Hindlimb muscle (tissue), 1 donor: ENCODE measurements around the gene ABCD3. TPM values are rescaled to one million over a fixed set of nuclear protein-coding genes. Genes with fewer than 3 reads are reported as not detected.

Experiments
- DNase-seq: peaks from one replicate; pipeline ENCODE4 v3.0.0-alpha.2; 2013
- polyA plus RNA-seq: library from polyadenylated mRNA; unstranded; fragments of 120-200 nt; gene quantifications from one replicate; pipeline ENCODE4 v1.2.1, GENCODE V29; 2013; ENCODE audit not compliant: insufficient read length

The ABCD3 gene
- polyA plus RNA-seq, 1 donor, result 21.8 TPM

- no peak for DNase-seq
Observed at GRCh38 chr1:94528299-94528698, 110.1 kb downstream of the ABCD3 start.

DNA sequence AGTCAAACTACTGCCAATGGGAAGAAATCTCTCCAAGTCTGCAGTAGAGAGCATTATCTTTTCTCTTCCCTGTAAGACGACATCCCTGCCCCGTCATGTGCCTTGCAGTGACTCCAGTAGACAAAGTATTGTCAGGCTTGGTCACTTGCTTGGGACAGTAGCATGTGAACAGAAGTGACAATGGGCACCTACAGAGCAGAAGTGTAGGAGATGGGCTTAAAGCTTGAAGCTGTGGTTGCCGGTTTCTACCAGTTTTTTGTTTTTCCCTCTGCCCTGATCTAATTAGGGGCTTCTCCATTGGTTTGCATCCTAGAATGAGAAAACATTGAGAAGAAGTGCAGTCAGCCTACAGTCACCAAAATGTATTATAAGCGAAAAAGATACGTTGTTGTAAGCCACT, 110.6 kb downstream of the ABCD3 start:
- no peak for DNase-seq

DNA sequence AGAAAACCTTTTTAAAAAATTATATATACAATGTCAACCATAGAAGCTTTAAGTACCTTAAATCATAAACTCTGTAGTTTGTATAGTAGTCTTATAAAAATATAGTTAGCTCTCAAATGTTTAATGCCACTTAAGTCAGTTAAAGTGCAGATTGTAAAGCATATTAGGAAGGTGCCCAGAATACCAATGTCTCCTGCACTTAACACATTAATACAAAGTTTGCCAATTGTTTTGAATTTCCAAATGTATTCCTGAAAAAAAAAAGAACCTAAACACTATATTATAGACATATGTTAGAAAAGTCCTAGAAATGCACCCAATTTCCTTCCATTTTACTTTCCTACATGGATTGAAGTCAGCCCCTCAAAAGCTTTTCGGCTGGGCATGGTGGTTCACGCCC, 111.2 kb downstream of the ABCD3 start:
- no peak for DNase-seq

DNA sequence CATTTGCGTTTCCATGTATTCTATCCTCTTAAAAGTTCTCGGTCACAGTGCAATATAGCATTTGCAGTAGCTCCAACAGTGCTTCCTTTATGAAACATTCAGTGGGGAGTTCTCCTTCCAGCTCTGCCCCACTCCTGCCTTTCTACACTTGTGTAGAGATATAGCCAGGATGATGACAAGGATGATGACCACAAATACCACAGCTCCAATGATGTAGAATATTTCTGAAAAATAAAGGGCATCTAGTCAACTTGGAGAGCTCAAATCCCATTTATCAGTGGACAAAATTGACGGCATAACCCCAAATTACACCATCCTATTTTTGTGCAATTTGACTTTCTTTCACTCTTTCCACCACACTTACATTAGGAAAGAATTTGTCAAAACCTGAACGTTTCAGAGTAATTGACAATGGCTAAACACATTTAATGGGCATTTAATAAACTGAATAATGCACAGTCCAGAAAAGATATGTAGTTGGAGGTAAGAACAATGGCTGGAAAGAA, 112.2 kb downstream of the ABCD3 start:
- DNase-seq, result no peak

DNA sequence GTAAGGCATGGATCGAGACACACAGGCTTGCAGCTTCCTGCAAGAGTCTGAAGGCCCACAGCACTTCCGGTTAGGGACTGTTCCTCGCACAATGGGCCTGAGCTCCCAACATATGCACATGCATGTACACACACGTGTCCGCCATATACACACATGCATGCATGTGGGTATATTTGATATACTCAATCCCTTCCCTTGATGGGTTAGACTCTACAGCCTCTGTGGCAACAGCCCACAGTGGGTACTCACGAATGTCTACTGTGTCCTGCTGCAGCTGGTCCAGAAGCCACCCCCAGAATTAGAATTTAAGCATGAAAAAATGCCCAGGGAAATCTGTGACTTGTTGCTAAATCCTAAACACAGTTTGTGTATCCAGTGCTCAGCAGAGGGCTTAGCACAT, 113.5 kb downstream of the ABCD3 start:
- no peak for DNase-seq

- no peak for DNase-seq
Observed at GRCh38 chr1:94532077-94532476, 113.9 kb downstream of the ABCD3 start.

- DNase-seq, result no peak
Observed at GRCh38 chr1:94535095-94535494, 116.9 kb downstream of the ABCD3 start.

GRCh38 chr1:94535879-94536278, 117.7 kb downstream of the ABCD3 start:
- no peak for DNase-seq

DNA sequence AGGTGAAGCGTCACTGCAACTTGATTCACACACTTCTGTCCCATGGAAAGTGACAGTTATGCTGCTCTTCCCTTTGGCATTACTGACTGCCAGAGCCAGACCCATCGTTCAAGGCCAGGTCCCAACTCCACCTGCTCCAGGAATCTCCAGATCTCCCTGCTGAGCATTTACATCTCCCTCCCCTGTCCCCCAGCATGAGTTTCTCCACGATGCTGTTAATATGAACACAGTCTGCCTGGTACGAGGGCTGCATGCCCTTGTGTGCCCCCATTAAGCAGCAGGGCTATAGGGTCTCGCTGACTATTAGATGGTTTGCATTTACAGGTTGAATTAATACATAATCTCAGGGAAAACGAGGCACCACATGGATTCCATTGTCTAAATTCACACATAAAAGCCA, 119.1 kb downstream of the ABCD3 start:
- DNase-seq, result no peak

DNA sequence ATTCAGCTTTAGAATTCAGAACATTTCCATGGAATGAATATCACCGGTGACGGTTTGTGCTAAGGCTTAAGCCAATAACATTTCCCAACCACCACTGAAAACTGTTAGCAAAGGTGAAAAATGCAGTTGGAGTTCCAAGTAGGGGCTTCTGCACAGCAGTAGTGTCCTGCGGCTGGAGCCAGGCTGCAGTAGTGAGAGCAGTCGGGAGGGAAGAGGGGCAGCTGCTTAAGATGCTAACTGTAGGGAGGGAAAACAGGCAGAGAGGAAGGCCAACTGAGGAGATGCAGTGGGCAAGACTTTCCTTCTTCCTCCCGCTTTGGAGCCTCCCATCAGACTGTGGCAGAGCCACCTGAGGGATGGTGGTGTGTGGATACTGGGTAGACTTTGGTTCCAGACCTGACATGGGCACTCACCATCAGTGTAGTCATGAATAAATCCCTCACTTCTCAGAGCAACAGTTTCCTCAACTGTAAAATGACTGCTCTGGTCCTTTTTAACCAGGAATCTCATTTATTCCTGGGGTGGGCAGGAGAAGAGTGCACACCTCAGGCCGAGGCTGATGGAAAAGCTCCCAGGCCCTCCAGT, 120.1 kb downstream of the ABCD3 start:
- DNase-seq, result no peak

- no peak for DNase-seq
Observed at GRCh38 chr1:94539496-94539895, 121.3 kb downstream of the ABCD3 start.

GRCh38 chr1:94540440-94541245, 122.5 kb downstream of the ABCD3 start:
- no peak for DNase-seq

DNA sequence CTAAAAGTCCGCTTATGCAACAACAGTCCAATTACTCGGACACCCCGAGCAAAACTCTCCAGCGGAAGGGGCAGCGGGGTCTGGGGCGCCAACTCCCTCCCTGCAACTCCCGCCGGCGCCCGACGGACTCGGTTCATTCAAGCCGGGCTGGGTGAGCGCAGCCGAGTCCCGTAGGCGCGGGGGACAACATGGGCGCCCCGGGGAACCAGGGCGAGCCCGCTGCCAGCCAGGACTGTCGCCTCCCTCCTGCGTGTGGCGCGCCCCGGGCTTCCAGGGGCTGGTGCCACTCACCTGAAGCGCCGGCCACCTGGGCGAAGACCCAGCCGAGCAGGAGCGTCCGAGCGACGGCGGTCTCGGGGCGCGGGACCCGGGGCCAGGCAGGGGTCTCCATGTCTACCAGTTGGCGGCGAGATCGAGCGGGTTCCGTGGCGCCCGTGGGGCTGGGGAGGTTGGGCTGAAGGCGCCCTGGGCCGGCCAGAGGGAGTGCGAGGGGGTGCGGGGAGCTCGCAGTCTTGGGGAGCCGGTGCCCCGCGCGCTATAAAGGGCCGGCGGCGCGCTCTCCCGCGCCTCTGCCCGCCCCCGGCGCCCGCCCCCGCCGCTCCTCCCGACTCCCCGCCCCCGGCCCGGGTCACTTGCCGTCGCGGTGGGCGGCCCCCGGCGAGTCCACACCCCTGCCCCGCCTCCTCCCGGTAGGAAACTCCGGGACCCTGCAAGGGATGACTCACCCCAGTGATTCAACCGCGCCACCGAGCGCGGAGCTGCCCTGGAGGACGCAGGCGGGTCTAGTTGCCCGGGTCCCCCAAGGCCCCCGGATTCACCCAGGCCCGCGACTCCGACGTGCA, 123.3 kb downstream of the ABCD3 start, which contains the start of gene F3:
TSS of gene F3 (minus strand) at position 514 of the 842 bp plus-strand sequence. CDS start at position 391, 123 bp downstream.
- DNase-seq, result peak; percentile 84

DNA sequence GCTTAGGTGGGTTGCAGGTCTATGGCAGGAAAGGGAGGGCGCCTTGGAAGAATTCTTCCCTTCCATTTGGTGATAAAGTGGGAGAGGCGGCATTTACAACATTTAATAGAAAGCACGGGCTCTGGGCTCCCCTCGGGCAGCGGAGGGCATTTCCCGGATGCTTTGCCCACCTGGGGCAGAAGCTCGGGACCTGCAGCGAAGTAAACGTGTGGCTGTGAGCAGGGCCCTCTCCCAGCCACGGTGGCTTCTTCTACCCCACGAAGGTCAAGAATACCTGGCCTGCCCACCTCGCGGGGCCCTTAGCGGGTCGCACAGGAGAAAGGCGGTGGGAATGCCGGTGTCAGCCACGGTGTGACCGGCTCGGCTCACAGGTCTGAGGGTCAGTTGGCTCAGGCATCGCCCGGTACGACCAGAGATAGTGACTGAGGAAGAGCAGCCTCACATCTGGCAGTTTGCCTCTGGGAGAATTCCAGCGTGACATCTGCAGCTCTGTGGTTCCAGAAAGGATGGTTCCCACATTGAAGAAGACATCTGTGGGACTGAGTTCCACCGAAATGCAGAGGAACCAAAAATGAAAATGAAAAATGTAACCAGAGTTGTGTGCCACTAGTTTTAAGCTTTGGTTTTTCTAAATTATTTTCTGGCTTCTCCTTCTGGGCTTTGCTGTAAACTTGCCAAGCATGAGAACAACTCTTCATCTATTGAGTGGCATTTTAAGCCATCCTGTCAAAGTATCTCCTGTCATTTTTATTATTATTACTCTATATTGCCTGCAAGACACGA, 124.1 kb downstream of the ABCD3 start:
- DNase-seq, result peak; percentile 70

DNA sequence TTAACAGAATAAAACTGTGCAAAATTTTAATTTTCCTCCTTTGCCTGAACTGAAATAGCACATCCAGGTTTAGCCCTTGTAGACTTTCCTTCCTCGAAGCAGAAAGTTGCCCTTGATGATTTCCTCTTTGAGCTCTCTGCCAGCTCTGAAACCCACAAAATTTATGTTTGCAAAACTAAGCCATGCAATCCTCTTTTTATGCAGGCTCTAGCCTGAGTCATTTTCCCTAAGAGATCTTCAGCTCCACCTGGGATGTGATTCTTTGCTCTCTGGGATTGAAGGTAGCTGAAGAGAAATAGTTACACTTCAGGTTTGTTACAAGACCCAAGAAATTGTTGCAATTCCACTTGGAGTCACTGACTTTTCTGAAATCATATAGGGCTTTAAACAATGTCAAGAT, 124.8 kb downstream of the ABCD3 start:
- no peak for DNase-seq

- no peak for DNase-seq
Observed at GRCh38 chr1:94543893-94544635, 125.9 kb downstream of the ABCD3 start.

DNA sequence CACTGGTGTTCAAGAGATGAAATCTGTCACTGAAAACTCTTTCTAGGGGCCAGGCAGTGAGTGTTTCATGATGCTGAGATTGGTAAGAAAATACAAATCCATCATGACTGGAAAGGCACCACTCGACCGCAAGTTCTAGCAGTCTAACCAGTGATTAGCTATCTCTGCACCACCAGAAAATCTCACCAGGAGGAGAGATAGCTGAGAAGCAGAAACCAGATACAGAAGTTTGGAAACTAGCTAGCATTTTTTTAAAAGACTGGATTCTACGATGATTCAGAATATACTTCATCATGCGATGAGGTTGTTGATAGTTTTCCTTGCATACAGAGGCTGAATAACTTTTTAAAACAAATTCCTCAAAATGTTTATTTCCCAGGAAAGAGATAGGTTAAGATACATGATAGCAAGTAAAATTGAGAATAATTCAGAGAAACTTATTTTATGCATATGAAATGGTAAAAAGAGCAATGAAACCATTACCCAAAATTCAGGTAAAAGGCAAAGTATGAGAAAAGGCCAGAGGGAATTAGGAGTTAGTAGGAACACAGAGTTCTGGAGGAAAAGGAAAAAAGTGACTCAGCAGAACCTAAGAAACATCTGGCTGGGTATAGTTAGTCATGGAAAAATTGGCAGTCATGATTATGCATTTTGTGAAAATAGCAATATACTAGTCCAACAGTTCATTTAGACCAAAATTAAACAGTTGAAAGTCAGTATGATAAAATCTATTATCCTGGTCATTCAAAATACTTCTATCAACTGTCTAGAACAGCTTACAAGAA, 126.7 kb downstream of the ABCD3 start:
- DNase-seq, result no peak

DNA sequence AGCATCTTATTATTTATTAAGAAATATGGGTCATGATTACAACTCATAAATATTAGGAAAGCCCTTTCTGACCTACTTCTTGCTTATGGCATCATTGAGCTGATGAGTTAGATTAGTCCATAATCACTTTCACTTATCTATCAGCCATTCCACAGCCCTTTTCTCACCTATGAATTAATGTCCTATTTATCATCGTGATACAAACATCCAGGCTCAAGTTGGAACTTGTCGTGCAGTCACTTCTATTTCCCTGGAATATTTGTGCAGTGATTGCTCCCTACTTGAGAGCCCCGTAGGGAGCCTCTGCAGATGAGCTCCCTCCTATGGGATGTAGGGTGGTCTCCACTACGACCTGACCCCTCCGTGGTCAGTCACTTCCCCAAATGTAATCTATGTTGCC, 131.5 kb downstream of the ABCD3 start:
- no peak for DNase-seq

DNA sequence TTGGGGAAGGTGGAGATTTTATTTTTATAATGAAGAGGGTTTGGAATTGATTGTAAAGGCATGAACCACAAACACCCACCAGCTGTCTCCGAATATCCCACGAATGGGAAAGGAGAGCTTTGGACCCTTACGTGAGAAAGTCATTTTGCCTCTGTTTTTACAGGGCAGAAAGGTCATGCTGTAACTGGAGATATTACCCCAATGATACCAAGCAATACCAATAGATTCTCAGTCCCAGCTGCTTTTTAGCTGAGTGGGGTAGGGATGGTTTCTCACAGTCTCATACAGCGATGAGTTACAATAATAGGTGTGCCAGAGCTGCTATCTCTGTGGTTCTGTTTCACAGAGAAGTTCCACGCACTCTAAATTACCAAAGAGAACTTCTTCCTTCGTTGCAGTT, 132.2 kb downstream of the ABCD3 start:
- DNase-seq, result no peak

DNA sequence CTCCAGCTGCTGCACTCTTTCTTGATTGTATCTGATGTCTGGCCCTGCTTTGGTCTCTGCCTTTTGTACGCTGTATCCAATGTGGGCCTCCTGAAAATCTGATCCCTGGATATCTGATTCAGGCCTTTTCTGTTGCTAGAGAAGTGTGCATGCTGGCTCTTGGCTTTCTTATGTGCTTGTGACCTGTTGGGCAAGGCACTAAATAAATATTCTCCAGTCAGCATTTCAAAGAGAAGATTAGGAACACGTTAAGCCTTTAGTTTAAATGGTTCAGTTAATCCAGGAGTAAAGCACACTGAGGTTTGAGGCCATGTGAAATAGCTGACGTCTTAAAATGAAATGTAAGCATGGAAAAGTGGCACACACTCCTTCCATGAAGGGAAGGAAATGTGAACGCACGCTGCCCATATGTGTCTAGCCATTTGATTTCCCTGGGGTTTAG, 132.6 kb downstream of the ABCD3 start:
- DNase-seq, result no peak

DNA sequence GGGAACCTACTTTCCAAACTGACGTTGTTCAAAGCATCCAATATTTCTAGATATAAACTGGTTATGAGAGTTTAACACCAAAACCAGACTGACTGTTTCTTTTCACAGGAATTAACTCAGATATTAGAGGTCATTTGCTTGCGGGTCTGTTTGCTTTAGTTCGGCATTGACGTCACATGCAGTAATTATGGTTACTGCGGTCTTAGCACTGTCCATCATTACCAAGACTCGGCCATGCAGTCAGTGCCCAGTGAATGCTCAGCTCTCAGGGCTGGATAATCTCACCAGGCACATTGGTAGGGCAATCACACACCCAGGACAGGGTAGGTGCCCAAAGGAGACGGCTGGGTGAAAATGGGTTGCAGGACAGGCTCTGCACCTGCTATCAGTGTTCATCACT, 133.3 kb downstream of the ABCD3 start:
- DNase-seq, result no peak
